Measurements from ENCODE around the gene DSCAM. TPM values are rescaled to one million over a fixed set of nuclear protein-coding genes. Genes with fewer than 3 reads are reported as not detected.

Gene DSCAM
- total and polyA plus RNA-seq, 2 donors (not counting 1 experiment from before 2014, with no cell fraction given) = not detected

- Mint-ChIP-seq H3K27ac (no peak overlapping the region), H3K27me3 (no peaks in the 10 kb centered on the region), H3K4me1 (no peaks in the 10 kb centered on the region), H3K4me3 (no peak overlapping the region), H3K9me3 (ENCODE audit: insufficient read depth) (no peaks in the 10 kb centered on the region)
- no peaks in the 10 kb centered on the region for H4K20me1 ChIP-seq (ENCODE audit: control insufficient read depth, insufficient read depth, low read length, poor library complexity, severe bottlenecking)
- no peaks in the 10 kb centered on the region for H3K36me3 ChIP-seq (replicated peaks in 1 of 2; ENCODE audit: control extremely low read depth in 1 of 2, control insufficient read depth in 1 of 2, extremely low read depth in 1 of 2, insufficient read depth in 2 of 2, low read length in 1 of 2)
- POLR2A ChIA-PET = no interaction called here
- DNase-seq (no peak), ATAC-seq (ENCODE audit: low read depth) (no peak)
- no peak overlapping the region for H2AFZ ChIP-seq (ENCODE audit: insufficient read depth, low read depth, low read length, poor library complexity, severe bottlenecking)
- TF ChIP-seq CTCF (IDR thresholded peaks at IDR 0.05) = no peak
- no peaks in the 10 kb centered on the region for H3K4me1 ChIP-seq (ENCODE audit: control insufficient read depth in 2 of 2, insufficient read depth in 2 of 2, low read length in 2 of 2)
- H3K27ac ChIP-seq (ENCODE audit: low read length in 2 of 2) = no peak overlapping the region
- H3K9ac ChIP-seq (ENCODE audit: low read length) = no peak overlapping the region
- no peak overlapping the region for H3K4me2 ChIP-seq (replicated peaks; ENCODE audit: low read depth, low read length, poor library complexity, severe bottlenecking)
- intact Hi-C loops (cut with micrococcal nuclease) = no loop called here
- no peaks in the 10 kb centered on the region for H3K79me2 ChIP-seq (ENCODE audit: control insufficient read depth, insufficient read depth, low read length)
- 82% methylated on average over 7 of the region's 9 CpGs for WGBS (ENCODE audit: insufficient coverage)
- no peak overlapping the region for H3K4me3 ChIP-seq (ENCODE audit: control extremely low read depth in 1 of 5, extremely low read depth in 1 of 5, insufficient read depth in 1 of 5, low read depth in 2 of 5, low read length in 4 of 5)
- H3K27me3 ChIP-seq (replicated peaks in 1 of 4; ENCODE audit: control extremely low read depth in 1 of 4, control insufficient read depth in 3 of 4, insufficient read depth in 4 of 4, low read length in 3 of 4) = no peaks in the 10 kb centered on the region
- H3K9me3 ChIP-seq (ENCODE audit: control extremely low read depth in 1 of 3, control insufficient read depth in 2 of 3, insufficient read depth in 1 of 3, low read length in 2 of 3) = no peaks in the 10 kb centered on the region
- CTCF ChIA-PET = no interaction called here
These were observed 365.2 kb downstream of the DSCAM start for GRCh38 chr21:40481764-40482163.

- intact Hi-C loops (cut with micrococcal nuclease) = no loop called here
- H3K36me3 ChIP-seq (replicated peaks in 1 of 2; ENCODE audit: control extremely low read depth in 1 of 2, control insufficient read depth in 1 of 2, extremely low read depth in 1 of 2, insufficient read depth in 2 of 2, low read length in 1 of 2) = no peaks in the 10 kb centered on the region
- no peaks in the 10 kb centered on the region for H3K27me3 Mint-ChIP-seq
- TF ChIP-seq CTCF (IDR thresholded peaks at IDR 0.05) (no peak), EZH2 (IDR thresholded peaks at IDR 0.05; ENCODE audit: borderline replicate concordance, insufficient read depth, low read depth, low read length, poor library complexity, severe bottlenecking) (no peak)
- H3K9me3 Mint-ChIP-seq (ENCODE audit: insufficient read depth) = no peaks in the 10 kb centered on the region
- no peak overlapping the region for H3K27ac ChIP-seq (ENCODE audit: low read length in 2 of 2)
- H3K4me3 ChIP-seq (ENCODE audit: control extremely low read depth in 1 of 5, extremely low read depth in 1 of 5, insufficient read depth in 1 of 5, low read depth in 2 of 5, low read length in 4 of 5) = no peak overlapping the region
- peaks cover 0 to 10% (median 0%) of the 10 kb centered on the region in 3 donors for H3K9me3 ChIP-seq (ENCODE audit: control extremely low read depth in 1 of 3, control insufficient read depth in 2 of 3, insufficient read depth in 1 of 3, low read length in 2 of 3)
- H3K27me3 ChIP-seq (replicated peaks in 1 of 4; ENCODE audit: control extremely low read depth in 1 of 4, control insufficient read depth in 3 of 4, insufficient read depth in 4 of 4, low read length in 3 of 4) = no peaks in the 10 kb centered on the region
- no peak overlapping the region for H3K9ac ChIP-seq (ENCODE audit: low read length)
- no peaks in the 10 kb centered on the region for H3K4me1 ChIP-seq (ENCODE audit: control insufficient read depth in 2 of 2, insufficient read depth in 2 of 2, low read length in 2 of 2)
- ATAC-seq (ENCODE audit: low read depth) = no peak
- no peak overlapping the region for H3K4me3 Mint-ChIP-seq
- H3K79me2 ChIP-seq (ENCODE audit: control insufficient read depth, insufficient read depth, low read length) = no peaks in the 10 kb centered on the region
- no peak overlapping the region for H3K27ac Mint-ChIP-seq
- H3K4me2 ChIP-seq (replicated peaks; ENCODE audit: low read depth, low read length, poor library complexity, severe bottlenecking) = no peak overlapping the region
- DNase-seq = no peak
- H2AFZ ChIP-seq (ENCODE audit: insufficient read depth, low read depth, low read length, poor library complexity, severe bottlenecking) = no peak overlapping the region
- CTCF ChIA-PET = no interaction called here
- POLR2A ChIA-PET = no interaction called here
- WGBS (ENCODE audit: insufficient coverage) = 97% methylated on average over 11 of the region's 15 CpGs
- H3K4me1 Mint-ChIP-seq = no peaks in the 10 kb centered on the region
- no peaks in the 10 kb centered on the region for H4K20me1 ChIP-seq (ENCODE audit: control insufficient read depth, insufficient read depth, low read length, poor library complexity, severe bottlenecking)
These were observed 372.4 kb downstream of the DSCAM start for GRCh38 chr21:40474513-40474912.
